ENCODE results near the gene RAB11FIP5. TPM values are rescaled to one million over a fixed set of nuclear protein-coding genes. Genes with fewer than 3 reads are reported as not detected.

RAB11FIP5 gene
- total RNA-seq, 6 experiments from 2014 or later: 76.7 to 92.0 (median 83.6) TPM

- H3K36me3 Mint-ChIP-seq (ENCODE audit: low read depth): peaks cover 15% of the 10 kb centered on the region
- H3K27me3 Mint-ChIP-seq (ENCODE audit: insufficient read depth): no peaks in the 10 kb centered on the region; the same call in 1 of the 2 replicates
- peaks cover 66% of the 10 kb centered on the region for H3K4me1 Mint-ChIP-seq (ENCODE audit: low read depth)
- H3K9me3 Mint-ChIP-seq: no peaks in the 10 kb centered on the region
- no peak; the same call in 1 of the 2 replicates for TF ChIP-seq CTCF (IDR thresholded peaks at IDR 0.05)
- DNase-seq: peak; percentile 13
- H3K27ac Mint-ChIP-seq: peak overlapping the region; percentile 99
- H3K4me3 Mint-ChIP-seq: peak overlapping the region; percentile 100
These were observed 479 bp downstream of the RAB11FIP5 start for GRCh38 chr2:73112026-73112912.

GRCh38 chr2:73111073-73112025 lies 1.4 kb downstream of the RAB11FIP5 start:
- DNase-seq: peak; percentile 42
- no peak for TF ChIP-seq CTCF (IDR thresholded peaks at IDR 0.05)
- Mint-ChIP-seq H3K27ac (peak overlapping the region; percentile 99), H3K9me3 (no peaks in the 10 kb centered on the region), H3K36me3 (ENCODE audit: low read depth) (peaks cover 15% of the 10 kb centered on the region), H3K27me3 (ENCODE audit: insufficient read depth) (no peaks in the 10 kb centered on the region; the same call in 1 of the 2 replicates), H3K4me3 (peak overlapping the region; percentile 100), H3K4me1 (ENCODE audit: low read depth) (peaks cover 66% of the 10 kb centered on the region)

- Mint-ChIP-seq H3K36me3 (ENCODE audit: low read depth) (peaks cover 22% of the 10 kb centered on the region), H3K27me3 (ENCODE audit: insufficient read depth) (no peaks in the 10 kb centered on the region; the same call in 1 of the 2 replicates), H3K4me1 (ENCODE audit: low read depth) (peaks cover 71% of the 10 kb centered on the region), H3K9me3 (no peaks in the 10 kb centered on the region), H3K27ac (peak overlapping the region; percentile 99), H3K4me3 (peak overlapping the region; percentile 100)
- DNase-seq: no peak
- no peak for TF ChIP-seq CTCF (IDR thresholded peaks at IDR 0.05)
These were observed 2.3 kb downstream of the RAB11FIP5 start for GRCh38 chr2:73110168-73111072.

GRCh38 chr2:73109431-73110167 lies 3.1 kb downstream of the RAB11FIP5 start:
- H3K4me3 Mint-ChIP-seq: peak overlapping the region; percentile 100
- no peak for DNase-seq
- H3K27me3 Mint-ChIP-seq (ENCODE audit: insufficient read depth): no peaks in the 10 kb centered on the region; the same call in 1 of the 2 replicates
- H3K9me3 Mint-ChIP-seq: no peaks in the 10 kb centered on the region
- TF ChIP-seq CTCF (IDR thresholded peaks at IDR 0.05): no peak
- peak overlapping the region; percentile 99 for H3K27ac Mint-ChIP-seq
- peaks cover 24% of the 10 kb centered on the region for H3K36me3 Mint-ChIP-seq (ENCODE audit: low read depth)
- H3K4me1 Mint-ChIP-seq (ENCODE audit: low read depth): peaks cover 74% of the 10 kb centered on the region

Measured in HFFc6 (cell line).